GM19468 (cell line): ENCODE results near the gene FUOM.
"Not testable (repeated sequence)": the region's sequence is repeated elsewhere in the genome, so short reads cannot be mapped to it uniquely, and the experiment has no call there.

Experiments
- ATAC-seq: cut with Tn5 transposase; IDR thresholded peaks from one replicate; pipeline ENCODE4 v1.9.1; 2021; ENCODE audit warnings: mild to moderate bottlenecking, moderate library complexity, moderate number of reproducible peaks; ENCODE audit not compliant: unreplicated experiment; ENCODE audit errors: extremely low read depth

FUOM gene

GRCh38 chr10:133370030-133370786, 12.4 kb upstream of the FUOM start:
- no peak for ATAC-seq

DNA sequence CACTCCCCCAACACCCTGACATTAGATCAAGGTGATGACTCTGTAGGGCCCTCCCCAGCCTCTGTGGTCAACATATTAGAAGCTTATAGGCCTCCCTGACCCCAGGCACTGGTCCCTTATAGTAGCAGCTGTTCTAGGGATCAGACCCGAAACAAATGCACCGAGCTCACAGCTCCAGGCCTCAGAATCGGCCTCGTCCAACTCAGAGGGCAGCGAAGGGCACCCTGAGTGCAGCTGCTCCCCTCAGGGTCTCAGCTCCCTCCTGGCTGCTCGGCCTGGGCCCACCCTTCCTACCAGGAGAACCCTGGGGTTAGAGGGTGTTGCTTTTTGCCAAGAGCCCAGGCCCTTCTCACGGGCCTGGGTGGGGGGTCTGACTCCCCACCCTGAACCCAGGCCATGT, 10.3 kb upstream of the FUOM start:
- no peak for ATAC-seq

DNA sequence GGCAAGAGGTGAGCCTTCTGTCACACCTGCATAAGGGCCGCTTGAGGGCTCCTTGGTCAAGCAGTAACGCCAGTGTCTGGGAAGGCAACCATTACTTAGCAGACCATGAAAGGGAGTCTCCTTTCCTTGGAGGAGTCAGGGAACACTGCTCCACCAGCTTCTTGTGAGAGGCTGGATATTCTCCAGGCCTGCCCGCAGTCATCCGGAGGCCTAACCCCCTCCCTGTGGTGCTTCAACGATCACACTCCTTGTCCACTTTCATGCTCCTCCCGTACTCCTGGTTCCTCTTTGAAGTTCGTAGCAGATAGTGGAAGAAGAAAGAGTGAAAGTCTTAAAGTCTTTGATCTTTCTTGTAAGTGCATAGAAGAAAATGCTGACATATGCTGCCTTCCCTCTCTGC, 9.6 kb upstream of the FUOM start:
- ATAC-seq, result not testable (repeated sequence)

GRCh38 chr10:133366751-133367150, 8.9 kb upstream of the FUOM start:
- no peak for ATAC-seq

- no peak for ATAC-seq
Measured at GRCh38 chr10:133366130-133366478, 8.3 kb upstream of the FUOM start.

DNA sequence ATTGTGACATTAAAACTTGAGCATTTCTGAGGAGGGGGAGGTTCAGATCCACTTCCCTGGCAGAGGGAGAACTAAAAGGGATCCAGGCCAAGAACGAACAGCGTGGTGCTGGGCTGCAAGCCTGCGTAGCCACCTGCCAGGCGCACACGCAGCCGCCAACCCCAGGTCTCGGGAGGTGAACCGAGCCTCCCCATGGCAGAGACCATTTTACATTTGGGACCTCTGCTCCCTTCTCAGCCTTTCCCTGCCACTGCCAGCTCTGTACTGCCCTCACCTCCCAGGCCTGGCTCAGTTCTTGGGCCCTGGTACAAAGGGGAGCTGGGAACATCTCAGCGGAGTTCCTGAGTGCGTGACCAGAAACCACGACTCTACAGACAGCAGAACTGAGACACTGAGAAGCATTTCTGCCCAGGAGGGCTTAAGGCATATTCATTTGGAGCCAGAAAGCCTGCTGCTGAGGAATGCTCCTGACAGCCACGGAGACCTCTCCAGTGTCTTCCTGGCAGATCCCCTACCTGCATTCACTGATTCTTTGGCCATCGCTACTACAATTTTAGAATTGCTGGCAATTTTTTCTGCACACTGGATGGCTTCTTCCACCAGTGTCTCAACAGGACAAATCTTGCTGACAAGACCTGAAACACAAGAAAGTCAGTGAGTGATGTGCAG, 7.8 kb upstream of the FUOM start:
- no peak for ATAC-seq

DNA sequence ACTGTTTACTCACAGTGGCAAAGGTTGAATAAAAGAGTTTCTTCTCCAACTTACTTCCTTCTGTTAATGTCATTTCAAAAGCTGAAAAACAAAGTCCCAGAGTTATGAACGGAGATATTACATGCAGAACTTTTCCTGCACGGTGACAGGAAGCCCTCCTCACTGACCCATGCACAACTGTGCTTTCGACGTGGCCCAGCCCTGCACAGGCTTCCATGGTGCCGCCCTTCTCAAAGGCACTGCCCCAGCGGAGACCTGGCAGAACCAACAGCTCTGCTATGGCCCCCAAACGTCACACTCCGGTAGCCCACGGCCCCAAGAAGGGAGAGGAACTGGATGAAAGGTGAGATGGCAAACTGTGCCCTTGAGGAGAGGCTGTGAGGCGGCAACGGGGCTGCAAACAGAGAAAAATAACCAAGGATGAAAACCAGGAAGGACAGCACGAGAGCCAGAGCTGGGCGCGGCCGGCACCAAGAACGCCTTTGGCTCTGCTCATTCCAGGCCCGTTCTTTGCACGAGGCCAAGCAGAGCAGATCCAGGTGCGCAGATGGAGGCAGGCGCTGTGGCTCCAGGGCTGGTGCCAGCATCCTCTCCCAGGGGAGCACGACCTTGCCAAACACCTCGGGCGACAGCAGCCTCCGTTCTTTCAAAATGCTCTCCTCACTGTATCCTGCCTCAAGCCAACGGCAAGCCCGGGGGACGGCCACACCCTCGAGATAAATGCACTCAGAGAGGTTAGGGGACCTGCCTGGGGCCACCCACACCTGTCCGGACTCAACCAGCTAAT, 7.0 kb upstream of the FUOM start:
- ATAC-seq, result no peak

- ATAC-seq, result no peak
Measured at GRCh38 chr10:133362846-133363245, 5.0 kb upstream of the FUOM start.

- no peak for ATAC-seq
Measured at GRCh38 chr10:133361773-133362441, 4.1 kb upstream of the FUOM start.

- no peak for ATAC-seq
Measured at GRCh38 chr10:133361227-133361626, 3.4 kb upstream of the FUOM start.

- ATAC-seq, result no peak
Measured at GRCh38 chr10:133359972-133360610, 2.3 kb upstream of the FUOM start.

DNA sequence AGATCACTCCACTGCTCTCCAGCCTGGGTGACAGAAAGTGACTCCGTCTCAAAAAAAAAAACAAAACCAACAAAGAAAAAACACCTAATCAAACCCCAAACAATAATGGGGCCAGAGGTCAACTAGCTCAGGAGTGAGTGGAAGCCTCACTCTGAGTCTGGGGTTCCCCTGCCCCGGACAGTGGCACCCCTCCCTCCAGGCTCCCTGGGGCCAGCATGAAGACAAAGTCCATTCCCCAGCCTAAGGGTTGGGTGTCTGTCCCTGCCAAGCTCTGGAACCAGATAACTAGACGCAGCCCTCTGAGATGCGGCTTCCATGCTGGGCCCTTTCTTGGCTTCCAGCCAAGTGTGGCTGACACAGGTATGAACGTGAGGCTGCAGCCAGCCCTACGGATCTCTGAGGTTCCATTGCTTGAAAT, 1.7 kb upstream of the FUOM start:
- ATAC-seq, result no peak

DNA sequence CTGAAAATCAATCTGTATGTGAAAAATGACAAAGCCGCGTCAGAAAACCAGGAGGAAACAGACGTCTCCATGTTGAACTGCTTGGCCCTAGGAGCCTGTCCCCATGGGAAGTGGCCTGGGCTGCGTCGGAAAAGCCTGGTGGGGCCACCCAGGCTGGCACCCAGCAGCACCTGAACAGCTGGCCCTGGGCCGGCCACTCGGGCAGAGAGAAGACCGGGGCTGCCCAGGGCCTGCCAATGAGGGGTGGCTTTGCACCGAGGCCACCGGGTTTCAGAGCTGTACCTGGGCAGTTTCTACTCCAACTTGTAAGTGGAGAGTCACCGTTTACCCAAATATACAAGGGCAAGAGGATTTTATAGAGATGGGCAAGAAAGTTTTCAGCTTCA, 1.1 kb upstream of the FUOM start:
- no peak for ATAC-seq

- no peak for ATAC-seq
Measured at GRCh38 chr10:133358162-133358924, 524 bp upstream of the FUOM start.

DNA sequence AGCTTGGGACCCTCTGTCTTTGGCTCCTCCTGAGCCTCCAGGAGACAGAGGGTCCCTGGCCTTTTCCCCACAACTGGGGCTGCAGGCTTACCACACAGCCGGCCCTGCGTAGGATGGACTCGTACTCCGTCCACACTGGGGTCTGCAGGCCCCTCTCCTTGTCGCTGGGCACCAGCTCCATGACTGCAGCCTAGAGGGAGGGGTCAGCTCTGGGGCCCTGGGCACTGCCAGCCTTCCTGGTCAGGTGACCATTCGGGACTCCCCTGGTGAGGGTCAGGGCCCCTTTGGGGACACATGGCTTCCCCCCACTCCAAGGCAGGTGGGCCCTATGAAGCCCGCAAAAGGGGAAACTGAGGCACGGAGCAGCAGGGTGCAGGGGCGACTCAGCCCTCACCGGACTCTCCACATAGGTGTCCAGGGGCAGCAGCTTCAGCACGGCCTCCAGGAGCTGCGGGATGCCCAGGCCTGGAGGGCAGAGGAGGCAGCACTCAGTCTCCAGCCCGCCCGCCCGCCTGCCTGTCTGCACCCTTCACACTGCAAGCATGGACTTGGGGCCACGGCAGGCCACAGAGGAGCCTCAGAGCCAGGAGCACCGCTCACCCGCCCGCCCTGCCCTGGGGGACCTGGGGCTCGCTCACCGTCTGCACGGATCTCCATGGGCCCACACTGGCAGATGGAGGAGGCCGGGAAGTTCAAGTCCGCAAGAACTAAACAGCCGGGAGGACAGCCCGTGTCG, 1.1 kb downstream of the FUOM start:
- no peak for ATAC-seq

GRCh38 chr10:133355991-133356390, 1.8 kb downstream of the FUOM start:
- no peak for ATAC-seq

DNA sequence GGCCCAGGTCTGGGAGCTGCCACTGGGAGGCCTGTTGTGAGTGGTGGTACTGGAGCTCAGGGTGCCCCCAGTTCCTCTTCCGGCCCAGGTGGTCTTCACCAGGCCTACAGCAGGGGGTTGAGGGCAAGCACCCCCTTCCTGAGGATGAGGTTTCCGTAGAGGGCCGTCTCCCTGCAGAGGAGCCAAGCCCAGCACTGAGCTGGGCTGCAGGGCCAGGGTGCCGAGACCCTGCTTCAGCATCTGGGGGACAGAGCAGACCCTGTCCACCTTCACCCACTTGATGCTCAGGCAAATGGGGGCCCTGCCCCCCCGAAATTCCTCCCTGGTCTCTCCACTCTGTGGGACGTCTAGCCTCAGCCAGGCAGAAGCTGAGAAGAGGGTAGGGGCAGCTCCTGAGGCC, 2.6 kb downstream of the FUOM start:
- ATAC-seq, result no peak

DNA sequence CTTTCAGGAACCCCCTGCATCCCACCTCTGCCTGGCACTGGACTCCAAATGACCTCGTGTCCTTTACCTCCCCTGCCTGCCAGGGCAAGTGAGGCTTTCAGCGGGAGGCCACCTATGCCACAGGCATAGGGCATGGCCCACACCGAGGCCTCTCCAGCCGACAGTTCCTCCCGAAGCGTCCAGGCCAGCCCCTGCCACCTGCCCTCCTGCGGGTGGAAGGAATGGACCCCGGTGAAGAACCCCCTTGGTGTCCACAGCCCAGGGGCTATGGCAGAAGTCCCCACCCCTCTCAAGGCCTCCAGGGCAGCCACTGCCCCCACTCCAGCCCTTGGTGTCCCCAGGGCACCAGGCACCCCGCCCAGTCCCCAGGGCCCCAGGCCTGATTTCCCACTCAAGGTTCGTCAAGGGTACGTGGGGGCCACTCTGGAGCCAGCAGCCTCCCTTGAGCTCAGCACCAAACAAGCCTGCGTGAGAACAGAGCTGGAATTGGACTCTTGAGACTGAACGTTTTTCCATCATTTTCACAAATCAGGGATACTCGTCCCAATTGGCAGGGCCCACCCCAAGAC, 3.1 kb downstream of the FUOM start:
- ATAC-seq, result no peak
